Liver (tissue), 9 donors: ENCODE results near the gene SESN1. TPM values are rescaled to one million over a fixed set of nuclear protein-coding genes. Genes with fewer than 3 reads are reported as not detected.

Experiments used
- DNase-seq: peaks from one replicate; pipeline ENCODE4 v3.0.0-alpha.2; 2017; ENCODE audit warnings: low spot score
- H3K27ac ChIP-seq, 2 donors: one replicate each; pipeline ENCODE4 v1.7.0; 2013; ENCODE audit warnings: inconsistent platforms in 2 of 2, low read length in 2 of 2, control low read depth in 1 of 2, low read depth in 1 of 2, mild to moderate bottlenecking in 1 of 2
- H3K27me3 ChIP-seq, 4 donors: one replicate each; pipeline versions ENCODE4 v1.6.1 to v1.7.0; 2013; ENCODE audit warnings: low read length in 3 of 4, inconsistent platforms in 1 of 4, mild to moderate bottlenecking in 1 of 4, moderate library complexity in 1 of 4; ENCODE audit not compliant: control insufficient read depth in 4 of 4, insufficient read depth in 4 of 4
- H3K36me3 ChIP-seq, 4 donors: one replicate each; pipeline versions ENCODE4 v1.6.1 to v1.7.0; 2013; ENCODE audit warnings: low read length in 3 of 4, mild to moderate bottlenecking in 3 of 4, low read depth in 1 of 4, moderate library complexity in 1 of 4; ENCODE audit not compliant: control insufficient read depth in 4 of 4, insufficient read depth in 3 of 4
- H3K4me1 ChIP-seq, 4 donors: one replicate each; pipeline versions ENCODE4 v1.6.1 to v1.7.0; 2013; ENCODE audit warnings: low read length in 3 of 4, mild to moderate bottlenecking in 3 of 4, moderate library complexity in 1 of 4; ENCODE audit not compliant: control insufficient read depth in 4 of 4, insufficient read depth in 4 of 4
- H3K4me3 ChIP-seq, 3 donors: one replicate each; pipeline versions ENCODE4 v1.6.1 to v1.7.0; 2013; ENCODE audit warnings: low read length in 3 of 3, control low read depth in 1 of 3, low read depth in 1 of 3, mild to moderate bottlenecking in 1 of 3
- H3K9ac ChIP-seq, 2 donors: one replicate each; pipeline ENCODE4 v1.7.0; 2013; ENCODE audit warnings: low read length in 2 of 2, mild to moderate bottlenecking in 2 of 2, moderate library complexity in 2 of 2, control low read depth in 1 of 2, low read depth in 1 of 2
- H3K9me3 ChIP-seq, 4 donors: one replicate each; pipeline versions ENCODE4 v1.6.1 to v1.7.0; 2013; ENCODE audit warnings: low read length in 3 of 4; ENCODE audit not compliant: control insufficient read depth in 4 of 4
- ATF3 ChIP-seq: IDR thresholded peaks from 2 replicates; pipeline ENCODE4 v1.6.1; 2016; ENCODE audit warnings: antibody characterized with exemption
- CTCF ChIP-seq: fragments of 150-350 bp; IDR thresholded peaks from 2 replicates; pipeline ENCODE4 v1.5.1; 2017; ENCODE audit warnings: improper control_type of control experiment, low read depth, low read length; ENCODE audit not compliant: missing input control
- EGR1 ChIP-seq, 2 donors: IDR thresholded peaks; 2 replicates each; pipeline ENCODE4 v1.6.1; 2016 to 2018; ENCODE audit warnings: antibody characterized with exemption in 2 of 2, low read depth in 2 of 2
- FOXA1 ChIP-seq: IDR thresholded peaks from 2 replicates; pipeline ENCODE4 v1.6.1; 2016; ENCODE audit warnings: antibody characterized with exemption
- FOXA2 ChIP-seq: IDR thresholded peaks from 2 replicates; pipeline ENCODE4 v1.6.1; 2016; ENCODE audit warnings: antibody characterized with exemption
- GABPA ChIP-seq, 2 donors: IDR thresholded peaks in 1 of 2; conservative IDR thresholded peaks in 1 of 2; 2 replicates each; pipeline ENCODE4 v1.6.1; 2016; ENCODE audit warnings: antibody characterized with exemption in 2 of 2, mild to moderate bottlenecking in 1 of 2, moderate library complexity in 1 of 2
- HNF4A ChIP-seq, 2 donors: conservative IDR thresholded peaks; 2 replicates each; pipeline ENCODE4 v1.6.1; 2016; ENCODE audit warnings: antibody characterized with exemption in 2 of 2, mild to moderate bottlenecking in 2 of 2
- JUND ChIP-seq, 2 donors: IDR thresholded peaks; 2 replicates each; pipeline ENCODE4 v1.6.1; 2016; ENCODE audit warnings: antibody characterized with exemption in 2 of 2
- MAX ChIP-seq: IDR thresholded peaks from 2 replicates; pipeline ENCODE4 v1.6.1; 2016; ENCODE audit warnings: antibody characterized with exemption
- REST ChIP-seq: IDR thresholded peaks from 2 replicates; pipeline ENCODE4 v1.6.1; 2016; ENCODE audit warnings: antibody characterized with exemption, mild to moderate bottlenecking
- RXRA ChIP-seq, 2 donors: IDR thresholded peaks; 2 replicates each; pipeline ENCODE4 v1.6.1; 2017 to 2018; ENCODE audit warnings: antibody characterized with exemption in 2 of 2, mild to moderate bottlenecking in 1 of 2
- SP1 ChIP-seq: IDR thresholded peaks from 2 replicates; pipeline ENCODE4 v1.6.1; 2018; ENCODE audit warnings: antibody characterized with exemption, mild to moderate bottlenecking
- TAF1 ChIP-seq: conservative IDR thresholded peaks from 2 replicates; pipeline ENCODE4 v1.6.1; 2016; ENCODE audit warnings: antibody characterized with exemption, mild to moderate bottlenecking
- YY1 ChIP-seq: IDR thresholded peaks from 2 replicates; pipeline ENCODE4 v1.6.1; 2016; ENCODE audit warnings: antibody characterized with exemption, mild to moderate bottlenecking
- WGBS: extraction: QIAGEN DNeasy Blood & Tissue Kit; methylation state at CpG from one replicate; pipeline ENCODE4 v1.1.7; 2013; 5-methylcytosine and 5-hydroxymethylcytosine counted together
- polyA plus RNA-seq, 2 donors: library from polyadenylated mRNA; stranded (reverse) in 1 of 2; unstranded in 1 of 2; fragments of 200-250 nt in 1 of 2; fragments of >200 nt in 1 of 2; fragmentation: Nextera tagmentation in 1 of 2; extraction: Ambion mirVana in 1 of 2; gene quantifications; one replicate each; pipeline versions ENCODE4 v1.2.1 to v1.2.3, GENCODE V29; 2013 to 2015
- total RNA-seq, 2 donors: library from RNA; depleted of rRNA; stranded (reverse); fragments of >200 nt; gene quantifications; one replicate each; pipeline ENCODE4 v1.2.3, GENCODE V29; 2014
- donor health status: healthy.
- donor health status: healthy.
- donor health status: healthy.
- donor health status: healthy.
- donor health status: healthy.

Gene SESN1
- total and polyA plus RNA-seq, 4 donors: 6.2 to 17.0 (median 11.0) TPM

- Histone ChIP-seq H3K4me1 (peaks cover 0 to 2% (median 0%) of the 10 kb centered on the region in 4 donors), H3K36me3 (no peaks in the 10 kb centered on the region), H3K9ac (no peak overlapping the region), H3K27ac (no peak overlapping the region), H3K27me3 (no peaks in the 10 kb centered on the region), H3K9me3 (no peaks in the 10 kb centered on the region), H3K4me3 (no peak overlapping the region)
- DNase-seq: no peak
- TF ChIP-seq FOXA2: no peak
- no peak for TF ChIP-seq YY1
- TF ChIP-seq TAF1: no peak
- TF ChIP-seq SP1: no peak
- TF ChIP-seq FOXA1: no peak
- no peak for TF ChIP-seq GABPA (IDR thresholded peaks at IDR 0.05 in 1 of 2, conservative IDR thresholded peaks at IDR 0.05 in 1 of 2)
- no peak for TF ChIP-seq MAX
- TF ChIP-seq EGR1 (IDR thresholded peaks at IDR 0.05; ENCODE audit: low read depth in 2 of 2): no peak
- no peak for TF ChIP-seq HNF4A (conservative IDR thresholded peaks at IDR 0.05)
- no peak for TF ChIP-seq ATF3
- TF ChIP-seq CTCF: no peak
- TF ChIP-seq REST: no peak
- TF ChIP-seq JUND (IDR thresholded peaks at IDR 0.05): no peak
- no peak for TF ChIP-seq RXRA (IDR thresholded peaks at IDR 0.05)
- 92% methylated on average over 2 of the region's 2 CpGs for WGBS
Measured at GRCh38 chr6:109033655-109034054, 61.0 kb downstream of the SESN1 start.

- no peaks in the 10 kb centered on the region for H3K27me3 ChIP-seq
- H3K36me3 ChIP-seq: no peaks in the 10 kb centered on the region
- no peak for DNase-seq
- no peak overlapping the region for H3K9ac ChIP-seq
- TF ChIP-seq ATF3 (no peak), SP1 (no peak), GABPA (IDR thresholded peaks at IDR 0.05 in 1 of 2, conservative IDR thresholded peaks at IDR 0.05 in 1 of 2) (no peak), HNF4A (conservative IDR thresholded peaks at IDR 0.05) (no peak)
- H3K27ac ChIP-seq: no peak overlapping the region
- no peaks in the 10 kb centered on the region for H3K4me1 ChIP-seq
- no peak overlapping the region for H3K4me3 ChIP-seq
- H3K9me3 ChIP-seq: no peaks in the 10 kb centered on the region
- WGBS: 78% methylated on average over 1 of the region's 1 CpG
Measured at GRCh38 chr6:109031416-109031815, 63.2 kb downstream of the SESN1 start.
